GM19351 (cell line): ENCODE data around the gene DOCK6.

Experiments
- ATAC-seq: cut with Tn5 transposase; IDR thresholded peaks from one replicate; pipeline ENCODE4 v1.9.1; 2021; ENCODE audit warnings: mild to moderate bottlenecking, moderate library complexity; ENCODE audit not compliant: unreplicated experiment

DOCK6 gene

DNA sequence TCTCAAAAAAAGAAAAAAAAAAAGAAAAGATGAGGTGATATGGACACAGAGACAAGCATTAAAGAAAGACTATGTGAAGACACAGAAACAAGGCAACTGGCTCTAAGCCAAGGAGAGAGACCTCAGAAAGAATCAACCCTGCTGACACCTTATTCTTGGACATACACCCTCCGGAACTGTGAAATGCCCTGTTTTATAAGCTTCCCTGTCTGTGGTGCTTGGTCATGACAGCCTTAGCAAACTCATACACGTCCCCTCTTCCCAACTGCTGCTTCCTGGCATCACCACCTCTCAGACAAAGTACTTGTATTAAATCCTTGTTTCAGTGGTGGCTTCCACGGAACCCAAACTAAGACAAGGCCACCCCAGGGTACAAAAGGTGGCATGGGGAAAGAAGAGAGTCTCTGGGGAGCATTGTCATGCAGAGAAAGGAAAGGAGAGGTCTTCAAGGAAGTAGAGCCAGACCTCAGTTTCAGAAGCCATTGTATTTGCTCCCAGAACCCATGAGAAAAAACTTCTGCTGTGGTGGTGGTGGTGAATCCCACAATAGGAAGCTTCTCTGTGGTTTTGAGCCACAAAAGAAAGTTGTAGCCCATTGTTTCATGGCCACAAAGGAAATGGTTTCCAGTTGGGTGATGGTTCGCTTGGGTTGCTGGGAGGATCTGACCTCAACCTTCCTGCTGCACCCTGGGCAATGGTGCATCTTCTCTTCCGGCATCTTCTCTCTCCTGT lies 17.3 kb upstream of the DOCK6 start:
- no peak for ATAC-seq

GRCh38 chr19:11278670-11279069 lies 16.3 kb upstream of the DOCK6 start:
- no peak for ATAC-seq

DNA sequence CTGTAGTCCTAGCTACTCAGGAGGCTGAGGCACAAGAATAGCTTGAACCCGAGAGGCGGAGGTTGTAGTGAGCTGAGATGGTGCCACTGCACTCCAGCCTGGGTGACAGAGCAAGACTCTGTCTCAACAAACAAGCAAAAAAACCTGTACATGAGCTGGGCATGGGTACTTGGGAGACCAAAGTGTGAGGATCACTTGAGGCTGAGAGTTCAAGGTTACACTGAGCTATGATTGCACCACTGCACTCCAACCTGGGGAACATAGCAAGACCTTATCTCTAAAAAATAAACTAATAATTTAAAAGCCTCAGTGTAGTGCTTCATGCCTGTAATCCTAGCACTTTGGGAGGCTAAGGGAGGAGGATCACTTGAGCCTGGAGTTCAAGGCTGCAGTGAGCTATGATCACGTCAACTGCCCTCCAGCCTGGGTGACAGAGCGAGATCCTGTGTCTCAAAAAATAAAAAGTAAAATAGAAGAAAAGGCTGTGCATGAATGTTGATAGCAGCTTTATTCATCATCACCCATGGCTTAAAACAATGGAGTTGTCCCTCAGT lies 12.3 kb upstream of the DOCK6 start:
- ATAC-seq, result no peak

- no peak for ATAC-seq
Observed at GRCh38 chr19:11273989-11274388, 11.7 kb upstream of the DOCK6 start.

DNA sequence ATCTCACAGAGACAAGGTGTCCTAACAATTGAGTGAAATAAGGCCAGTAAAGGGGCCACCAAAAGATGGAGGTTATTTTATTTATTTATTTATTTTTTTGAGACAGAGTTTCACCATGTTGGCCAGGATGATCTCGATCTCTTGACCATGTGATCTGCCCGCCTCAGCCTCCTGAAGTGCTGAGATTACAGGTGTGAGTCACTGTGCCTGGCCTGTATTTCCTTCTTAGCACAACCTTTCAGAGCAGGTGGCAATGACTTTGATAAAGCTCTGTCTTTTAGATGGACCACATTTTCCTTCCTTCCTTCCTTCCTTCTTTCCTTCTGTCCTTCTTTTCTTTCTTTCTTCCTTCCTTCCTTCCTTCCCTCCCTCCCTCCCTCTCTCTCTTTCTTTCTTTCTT lies 11.0 kb upstream of the DOCK6 start:
- no peak for ATAC-seq

DNA sequence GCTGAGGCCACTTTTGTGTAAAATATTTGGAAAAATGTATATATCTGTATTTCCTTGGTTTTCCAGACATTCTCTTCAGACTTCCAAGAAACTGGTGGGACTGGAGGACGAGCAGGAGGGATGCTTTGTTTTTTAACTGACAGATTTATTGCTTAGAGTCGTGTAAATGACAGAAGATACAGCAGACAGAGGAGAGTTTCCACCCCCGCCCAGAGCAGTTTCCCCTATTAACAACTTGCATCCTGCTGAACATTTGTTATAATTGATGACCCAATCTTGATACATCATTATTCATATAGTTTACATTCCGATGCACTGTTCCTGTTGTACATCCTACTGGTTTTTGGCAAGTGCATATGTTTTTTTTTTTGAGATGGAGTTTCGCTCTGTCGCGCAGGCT lies 7.1 kb upstream of the DOCK6 start:
- no peak for ATAC-seq

DNA sequence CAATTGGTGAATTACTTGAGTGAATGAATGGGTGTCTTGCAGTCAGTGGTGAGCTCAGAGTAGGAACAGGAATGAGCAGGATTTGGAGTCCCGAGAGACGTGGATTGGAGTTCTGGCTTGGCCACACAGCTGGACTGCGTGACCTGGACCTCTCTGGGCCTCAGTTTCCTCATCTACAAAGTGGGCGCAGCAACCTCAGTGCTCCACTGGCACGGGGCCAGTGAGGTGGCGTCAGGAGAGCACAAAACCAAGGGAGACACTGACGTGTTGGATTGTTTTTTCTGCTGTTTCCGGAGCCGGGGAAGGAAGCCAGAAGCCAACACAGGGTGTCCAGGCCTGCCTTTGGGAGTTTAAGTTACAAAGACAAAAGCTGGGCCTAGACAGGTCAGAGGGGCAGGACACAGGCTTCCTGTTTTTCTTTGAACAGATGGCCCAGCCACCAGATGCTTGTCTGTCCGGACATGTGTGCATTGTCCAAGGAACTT lies 6.5 kb upstream of the DOCK6 start:
- no peak for ATAC-seq

DNA sequence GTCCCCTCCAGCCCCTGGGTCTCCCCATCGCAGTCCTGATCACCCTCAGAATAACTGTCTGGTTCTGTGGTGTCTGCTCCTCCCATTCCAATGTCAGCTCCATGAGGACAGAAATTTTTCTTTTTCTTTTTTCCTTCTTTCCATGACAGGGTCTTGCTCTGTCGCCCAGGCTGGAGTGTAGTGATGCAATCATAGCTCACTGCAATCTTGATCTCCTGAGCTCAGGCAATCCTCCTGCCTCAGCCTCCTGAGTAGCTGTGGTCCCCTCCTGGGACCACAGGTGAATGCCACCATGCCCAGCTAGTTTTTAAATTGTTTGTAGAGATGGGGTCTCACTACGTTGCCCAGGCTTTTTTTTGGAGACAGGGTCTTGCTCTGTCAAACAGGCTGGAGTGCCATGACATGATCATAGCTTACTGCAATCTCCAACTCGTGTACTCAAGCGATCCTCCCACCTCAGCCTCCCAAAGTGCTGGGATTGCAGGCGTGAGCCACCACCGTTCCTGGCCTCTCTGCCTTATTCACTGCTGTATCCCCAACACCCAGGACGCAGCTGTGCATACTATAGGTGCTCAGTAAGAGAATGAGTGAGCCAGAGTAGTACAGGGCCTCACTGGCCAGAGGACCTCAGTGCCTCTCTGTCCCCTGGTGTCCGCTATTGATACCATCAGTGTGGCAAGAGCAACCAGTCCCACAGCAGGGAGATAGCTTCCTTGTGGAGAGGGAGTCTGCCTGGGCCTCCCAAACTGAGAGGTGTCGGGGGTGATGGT lies 5.2 kb upstream of the DOCK6 start:
- ATAC-seq, result no peak

- ATAC-seq, result no peak
Observed at GRCh38 chr19:11265785-11266236, 3.5 kb upstream of the DOCK6 start.

DNA sequence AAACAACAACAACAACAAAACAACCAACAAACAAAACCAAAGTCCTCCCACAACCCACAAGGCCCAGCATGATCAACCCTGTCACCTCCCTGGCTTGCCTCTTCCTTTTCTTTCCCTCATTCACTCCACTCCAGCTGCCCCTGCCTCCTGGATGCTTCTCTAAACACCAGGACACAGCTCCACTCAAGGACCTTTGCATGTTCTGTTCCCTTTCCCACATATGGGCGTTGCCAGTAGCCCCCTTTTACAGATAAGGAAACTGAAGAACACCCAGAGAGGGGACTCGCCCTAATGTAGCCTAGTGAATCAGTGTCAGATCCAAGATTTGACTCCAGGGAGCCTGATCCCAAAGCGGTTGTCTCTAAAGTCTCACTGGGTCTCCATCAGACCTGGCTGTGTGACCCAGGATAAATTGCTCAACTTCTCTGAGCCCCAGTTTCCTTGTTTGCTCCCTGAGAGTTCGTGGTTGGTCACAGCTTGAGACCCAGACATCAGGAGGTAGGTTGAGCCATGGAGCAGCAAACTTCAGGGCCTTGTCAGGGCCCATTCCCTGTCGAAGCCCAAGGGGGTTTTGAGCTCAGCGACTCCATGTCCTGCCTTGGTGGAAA lies 3.0 kb upstream of the DOCK6 start:
- ATAC-seq, result no peak

DNA sequence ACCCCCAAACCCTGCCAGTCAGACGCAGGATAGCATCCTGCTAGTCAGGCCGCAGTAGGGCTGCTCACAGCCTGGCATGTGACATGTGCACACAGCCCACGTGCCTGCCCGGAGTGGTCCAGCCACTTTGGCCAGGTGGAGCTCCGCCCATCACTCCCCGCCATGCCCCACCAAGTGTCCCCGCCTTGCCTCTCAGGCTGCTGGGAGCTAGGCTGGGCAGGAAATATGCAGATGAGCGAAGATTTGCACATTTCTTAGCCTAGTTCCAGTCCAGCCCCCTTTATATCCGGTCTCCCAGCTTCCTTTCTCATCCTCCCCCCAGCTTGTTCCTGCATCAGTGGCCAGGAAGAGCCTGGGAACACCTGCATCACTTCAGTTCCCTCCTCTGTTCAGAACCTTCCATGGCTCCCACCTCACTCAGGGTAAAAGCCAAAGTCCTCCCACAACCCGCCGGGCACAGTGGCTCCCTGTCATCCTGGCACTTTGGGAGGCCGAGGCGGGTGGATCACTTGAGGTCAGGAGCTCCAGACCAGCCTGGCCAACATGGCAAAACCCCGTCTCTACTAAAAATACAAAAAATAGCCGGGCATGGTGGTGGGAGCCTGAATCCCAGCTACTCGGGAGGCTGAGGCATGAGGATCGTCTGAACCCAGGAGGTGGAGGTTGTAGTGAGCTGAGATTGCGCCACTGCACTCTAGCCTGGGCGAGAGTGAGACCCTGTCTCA lies 2.3 kb upstream of the DOCK6 start:
- ATAC-seq, result no peak

GRCh38 chr19:11263726-11264125 lies 1.4 kb upstream of the DOCK6 start:
- ATAC-seq, result no peak

DNA sequence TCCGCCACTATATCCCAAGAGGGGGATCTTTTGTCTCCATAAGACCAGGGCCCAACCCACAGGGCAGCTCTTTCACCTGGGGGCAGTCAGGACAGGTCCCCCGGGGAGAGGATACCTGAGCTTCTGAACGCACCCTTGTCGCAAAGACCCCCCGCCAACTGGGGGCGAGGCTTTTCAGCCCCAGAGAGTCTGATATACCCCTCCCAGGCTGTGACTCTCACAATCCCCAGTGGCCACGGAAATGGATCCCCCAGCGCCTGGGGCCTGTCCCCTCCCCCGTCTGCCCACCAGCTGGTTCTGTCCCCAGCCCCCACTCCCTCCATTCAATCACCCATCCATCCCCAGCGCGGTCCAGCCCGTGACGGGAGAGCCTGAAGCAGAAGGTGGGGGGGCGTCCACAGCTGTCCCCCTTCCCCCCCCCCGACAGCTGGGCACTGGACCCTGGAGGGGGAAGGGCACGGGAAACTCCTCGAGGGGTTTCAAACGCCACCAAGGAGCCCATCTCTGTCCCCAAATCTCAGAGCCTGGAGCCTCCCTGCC lies 823 bp downstream of the DOCK6 start:
- no peak for ATAC-seq

GRCh38 chr19:11260996-11261395 lies 1.3 kb downstream of the DOCK6 start:
- no peak for ATAC-seq

GRCh38 chr19:11257846-11258380 lies 4.4 kb downstream of the DOCK6 start:
- no peak for ATAC-seq

DNA sequence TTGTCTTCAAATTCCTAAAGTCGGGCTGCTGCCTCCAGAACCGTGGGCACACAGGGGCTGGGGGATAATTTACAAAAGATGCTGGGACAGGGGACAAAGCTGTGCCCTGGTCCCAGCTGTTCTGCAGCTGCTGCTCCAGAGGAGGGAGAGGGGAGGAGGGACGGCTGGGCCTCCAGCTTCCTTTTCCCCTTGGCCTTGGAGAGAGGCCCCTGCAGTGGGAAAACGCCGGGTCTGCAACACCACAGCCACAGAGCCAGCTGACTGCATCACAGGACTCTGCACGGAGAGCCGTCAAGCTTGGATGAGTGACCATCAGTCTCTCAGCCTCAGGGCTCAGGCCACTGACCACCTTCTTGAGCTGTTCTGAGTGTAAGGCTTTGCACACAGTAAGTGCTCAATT lies 6.1 kb downstream of the DOCK6 start:
- ATAC-seq, result no peak

GRCh38 chr19:11254666-11255065 lies 7.7 kb downstream of the DOCK6 start:
- ATAC-seq, result no peak

DNA sequence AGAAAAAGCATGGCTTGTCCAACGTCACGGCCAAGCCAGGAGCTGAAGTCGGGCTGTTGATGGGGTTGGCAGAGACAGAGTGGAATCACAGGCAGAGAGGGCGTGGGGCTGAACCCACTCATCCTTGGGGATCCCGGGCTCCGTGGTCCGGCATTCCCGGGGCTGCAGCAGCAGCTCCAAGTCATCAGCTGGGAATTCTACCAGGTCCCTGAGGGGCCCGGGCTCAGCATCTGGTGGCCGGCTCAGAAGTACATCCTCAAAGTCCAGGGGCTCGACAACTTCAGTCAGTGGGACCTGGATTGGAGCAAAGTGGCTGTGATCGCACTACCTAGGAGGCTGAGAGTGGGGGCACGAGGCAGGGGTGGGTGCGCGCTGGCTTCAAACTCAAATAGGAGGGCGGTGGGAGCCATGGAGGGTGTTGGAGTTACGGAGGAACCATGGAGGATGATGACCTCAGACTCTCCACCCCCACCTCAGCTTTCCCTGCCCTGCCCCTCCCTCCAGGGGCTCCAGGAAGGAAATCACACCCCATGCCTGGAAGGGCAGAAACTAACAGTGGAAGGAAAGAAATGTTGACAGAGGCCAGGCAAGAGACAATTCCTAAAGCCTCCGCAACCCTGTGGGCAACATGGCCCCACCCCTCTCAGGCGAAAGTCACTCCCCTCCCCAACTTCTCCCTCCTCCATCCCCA lies 9.5 kb downstream of the DOCK6 start:
- no peak for ATAC-seq

DNA sequence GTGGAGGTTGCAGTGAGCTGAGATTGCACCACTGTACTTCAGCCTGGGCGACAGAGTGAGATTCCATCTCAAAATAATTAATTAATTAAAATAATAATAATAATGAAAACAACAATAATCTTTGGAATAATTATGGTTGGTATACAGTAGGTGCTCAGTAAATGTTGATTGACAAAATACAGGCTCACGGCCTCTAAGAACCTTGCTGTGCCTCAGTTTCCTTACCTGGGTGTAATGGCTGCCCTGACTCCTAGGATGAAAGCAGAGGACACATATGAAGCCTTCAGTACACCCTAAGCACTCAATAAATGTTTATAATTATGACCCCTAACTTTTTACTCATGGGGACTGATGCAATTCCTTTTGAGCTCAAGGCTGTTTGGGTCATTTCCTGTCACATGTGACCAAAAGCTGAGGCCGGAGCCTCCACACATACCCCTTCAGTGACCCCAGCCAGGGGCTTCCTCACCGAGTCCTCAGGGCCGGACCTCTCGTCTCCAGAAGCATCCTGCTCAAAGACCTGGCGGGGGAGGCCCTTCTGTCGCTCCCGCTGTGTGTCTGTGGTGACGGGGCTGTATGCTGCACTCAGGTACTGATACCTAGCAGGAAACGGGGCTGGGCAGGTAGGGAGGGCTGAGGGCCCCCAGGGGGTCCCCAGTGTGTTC lies 10.5 kb downstream of the DOCK6 start:
- ATAC-seq, result no peak
